Measurements from ENCODE around the gene ATG13.

GRCh38 chr11:46641639-46642038 is 24.3 kb downstream of the ATG13 start:
- TF ChIP-seq REST (IDR thresholded peaks at IDR 0.05; ENCODE audit: insufficient replicate concordance, low read depth), result no peak
- no peak for TF ChIP-seq CTCF (IDR thresholded peaks at IDR 0.05; ENCODE audit: insufficient read depth, low read length)
- TF ChIP-seq POLR2AphosphoS5 (IDR thresholded peaks at IDR 0.05; ENCODE audit: low read depth), result no peak
- TF ChIP-seq GABPA (IDR thresholded peaks at IDR 0.05; ENCODE audit: low read depth), result no peak
- no peak for TF ChIP-seq SPI1 (IDR thresholded peaks at IDR 0.05; ENCODE audit: borderline replicate concordance, low read depth)
